Measurements from ENCODE around the gene XXYLT1.

DNA sequence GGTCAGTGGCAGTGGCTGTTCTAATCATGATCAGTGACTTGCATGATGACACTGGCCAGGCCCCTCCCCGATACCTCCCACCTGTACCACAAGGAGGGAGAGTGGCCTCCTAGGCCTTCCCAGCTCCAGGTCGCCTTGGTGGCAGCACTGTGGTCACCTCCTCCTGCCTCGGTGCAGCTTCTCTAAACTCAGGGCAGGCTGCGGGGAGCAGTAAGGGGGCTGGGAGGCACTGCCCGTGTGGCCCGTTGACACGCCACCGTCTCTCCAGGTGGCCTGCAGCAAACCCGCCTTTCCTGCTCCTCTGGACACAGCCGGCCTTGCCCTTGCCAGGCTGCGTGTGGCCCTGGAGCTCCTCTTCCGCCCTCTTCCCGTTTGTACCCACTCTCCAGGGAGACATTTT is 184.1 kb downstream of the XXYLT1 start:
- TF ChIP-seq, protein P1, sequence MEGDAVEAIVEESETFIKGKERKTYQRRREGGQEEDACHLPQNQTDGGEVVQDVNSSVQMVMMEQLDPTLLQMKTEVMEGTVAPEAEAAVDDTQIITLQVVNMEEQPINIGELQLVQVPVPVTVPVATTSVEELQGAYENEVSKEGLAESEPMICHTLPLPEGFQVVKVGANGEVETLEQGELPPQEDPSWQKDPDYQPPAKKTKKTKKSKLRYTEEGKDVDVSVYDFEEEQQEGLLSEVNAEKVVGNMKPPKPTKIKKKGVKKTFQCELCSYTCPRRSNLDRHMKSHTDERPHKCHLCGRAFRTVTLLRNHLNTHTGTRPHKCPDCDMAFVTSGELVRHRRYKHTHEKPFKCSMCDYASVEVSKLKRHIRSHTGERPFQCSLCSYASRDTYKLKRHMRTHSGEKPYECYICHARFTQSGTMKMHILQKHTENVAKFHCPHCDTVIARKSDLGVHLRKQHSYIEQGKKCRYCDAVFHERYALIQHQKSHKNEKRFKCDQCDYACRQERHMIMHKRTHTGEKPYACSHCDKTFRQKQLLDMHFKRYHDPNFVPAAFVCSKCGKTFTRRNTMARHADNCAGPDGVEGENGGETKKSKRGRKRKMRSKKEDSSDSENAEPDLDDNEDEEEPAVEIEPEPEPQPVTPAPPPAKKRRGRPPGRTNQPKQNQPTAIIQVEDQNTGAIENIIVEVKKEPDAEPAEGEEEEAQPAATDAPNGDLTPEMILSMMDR (IDR thresholded peaks at IDR 0.05): no peak
- TF ChIP-seq ESRRA (CRISPR knock-in tag; IDR thresholded peaks at IDR 0.05; ENCODE audit: borderline replicate concordance) (no peak), FOXJ3 (CRISPR knock-in tag; IDR thresholded peaks at IDR 0.05; ENCODE audit: borderline replicate concordance) (no peak), TCF7 (CRISPR knock-in tag; IDR thresholded peaks at IDR 0.05; ENCODE audit: low read depth) (no peak), SP1 (CRISPR knock-in tag; conservative IDR thresholded peaks at IDR 0.05) (no peak), NR2C2 (CRISPR knock-in tag; IDR thresholded peaks at IDR 0.05) (no peak), CREM (CRISPR knock-in tag; IDR thresholded peaks at IDR 0.05) (no peak), RELA (CRISPR knock-in tag; IDR thresholded peaks at IDR 0.05; ENCODE audit: borderline replicate concordance) (no peak), TEAD4 (CRISPR knock-in tag; IDR thresholded peaks at IDR 0.05) (no peak)
- TF ChIP-seq, protein P2, sequence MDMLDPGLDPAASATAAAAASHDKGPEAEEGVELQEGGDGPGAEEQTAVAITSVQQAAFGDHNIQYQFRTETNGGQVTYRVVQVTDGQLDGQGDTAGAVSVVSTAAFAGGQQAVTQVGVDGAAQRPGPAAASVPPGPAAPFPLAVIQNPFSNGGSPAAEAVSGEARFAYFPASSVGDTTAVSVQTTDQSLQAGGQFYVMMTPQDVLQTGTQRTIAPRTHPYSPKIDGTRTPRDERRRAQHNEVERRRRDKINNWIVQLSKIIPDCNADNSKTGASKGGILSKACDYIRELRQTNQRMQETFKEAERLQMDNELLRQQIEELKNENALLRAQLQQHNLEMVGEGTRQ (CRISPR knock-in tag; IDR thresholded peaks at IDR 0.05): no peak
- TF ChIP-seq, protein P3, sequence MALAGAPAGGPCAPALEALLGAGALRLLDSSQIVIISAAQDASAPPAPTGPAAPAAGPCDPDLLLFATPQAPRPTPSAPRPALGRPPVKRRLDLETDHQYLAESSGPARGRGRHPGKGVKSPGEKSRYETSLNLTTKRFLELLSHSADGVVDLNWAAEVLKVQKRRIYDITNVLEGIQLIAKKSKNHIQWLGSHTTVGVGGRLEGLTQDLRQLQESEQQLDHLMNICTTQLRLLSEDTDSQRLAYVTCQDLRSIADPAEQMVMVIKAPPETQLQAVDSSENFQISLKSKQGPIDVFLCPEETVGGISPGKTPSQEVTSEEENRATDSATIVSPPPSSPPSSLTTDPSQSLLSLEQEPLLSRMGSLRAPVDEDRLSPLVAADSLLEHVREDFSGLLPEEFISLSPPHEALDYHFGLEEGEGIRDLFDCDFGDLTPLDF (CRISPR knock-in tag; IDR thresholded peaks at IDR 0.05): no peak
- TF ChIP-seq, protein P4, sequence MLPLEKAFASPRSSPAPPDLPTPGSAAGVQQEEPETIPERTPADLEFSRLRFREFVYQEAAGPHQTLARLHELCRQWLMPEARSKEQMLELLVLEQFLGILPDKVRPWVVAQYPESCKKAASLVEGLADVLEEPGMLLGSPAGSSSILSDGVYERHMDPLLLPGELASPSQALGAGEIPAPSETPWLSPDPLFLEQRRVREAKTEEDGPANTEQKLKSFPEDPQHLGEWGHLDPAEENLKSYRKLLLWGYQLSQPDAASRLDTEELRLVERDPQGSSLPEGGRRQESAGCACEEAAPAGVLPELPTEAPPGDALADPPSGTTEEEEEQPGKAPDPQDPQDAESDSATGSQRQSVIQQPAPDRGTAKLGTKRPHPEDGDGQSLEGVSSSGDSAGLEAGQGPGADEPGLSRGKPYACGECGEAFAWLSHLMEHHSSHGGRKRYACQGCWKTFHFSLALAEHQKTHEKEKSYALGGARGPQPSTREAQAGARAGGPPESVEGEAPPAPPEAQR (CRISPR knock-in tag; IDR thresholded peaks at IDR 0.05): no peak

Measured in WTC11 (cell line).